NCI-H524 (cell line): ENCODE measurements around the gene TNS3.

Experiments
- DNase-seq, 2 experiments: peaks; one replicate each; lab custom pipeline; 2025; lab: John Stamatoyannopoulos, UW

Gene TNS3

DNA sequence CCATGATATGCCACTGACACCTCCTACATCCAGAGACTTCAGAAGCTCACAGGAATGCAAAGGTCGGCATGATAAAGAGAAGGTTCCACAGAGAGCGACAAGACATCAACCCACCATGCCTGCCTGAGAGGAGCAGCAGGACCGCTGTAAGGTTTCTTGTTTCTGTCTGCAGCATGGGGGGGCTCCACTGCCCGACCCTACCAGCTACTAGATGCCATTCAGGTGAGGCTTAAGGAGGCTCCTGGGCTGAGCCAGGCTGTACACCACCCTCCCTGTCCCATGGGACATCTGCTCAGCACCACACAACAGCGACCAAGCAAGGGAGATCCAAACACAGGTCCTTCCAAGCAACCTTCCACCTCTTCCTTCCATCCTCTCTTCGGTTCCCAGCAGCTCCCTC, 234.6 kb downstream of the TNS3 start:
- DNase-seq: no peak

- DNase-seq: no peak
Observed at GRCh38 chr7:47346377-47346914, 235.5 kb downstream of the TNS3 start.

GRCh38 chr7:47345857-47346298, 236.0 kb downstream of the TNS3 start:
- DNase-seq: no peak

DNA sequence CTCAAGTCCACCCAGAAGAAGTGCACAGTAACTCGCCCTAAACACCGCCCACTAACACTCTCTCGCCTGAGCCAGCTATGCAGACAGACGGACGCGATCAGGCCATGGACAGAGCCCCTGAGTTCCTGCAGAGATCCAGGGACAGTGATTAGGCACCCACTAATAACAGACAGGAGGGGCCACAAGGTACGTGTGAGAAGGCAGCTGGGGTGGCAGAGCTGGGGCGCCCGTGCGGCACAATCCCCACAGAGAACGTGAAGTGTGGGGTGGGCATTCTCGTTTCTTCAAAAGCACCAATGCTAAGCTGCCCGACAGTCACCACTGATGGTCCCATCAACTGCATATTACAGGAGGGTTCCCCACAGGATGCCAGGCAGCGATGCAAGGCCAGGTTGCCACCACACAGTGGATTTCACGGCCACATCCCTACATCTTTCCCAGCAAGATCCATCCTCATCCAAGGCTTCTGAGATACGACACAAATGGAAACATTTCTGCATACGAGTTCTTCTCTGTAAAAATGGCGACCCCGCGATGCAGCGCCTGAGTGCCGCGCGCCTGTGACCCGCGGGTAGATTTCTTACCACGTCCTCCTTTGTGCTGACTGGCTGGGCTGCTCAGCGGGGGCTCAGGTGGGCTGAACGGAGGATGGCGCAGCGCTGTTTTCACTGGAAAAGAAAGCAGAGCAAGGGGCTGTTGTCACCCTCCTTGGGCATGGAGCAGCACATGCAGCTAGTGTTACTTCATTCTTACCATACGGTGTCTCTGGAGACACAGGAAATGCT, 237.5 kb downstream of the TNS3 start:
- no peak for DNase-seq

- no peak for DNase-seq
Observed at GRCh38 chr7:47343061-47343455, 238.9 kb downstream of the TNS3 start.

- no peak for DNase-seq
Observed at GRCh38 chr7:47342296-47343060, 239.4 kb downstream of the TNS3 start.

- no peak for DNase-seq
Observed at GRCh38 chr7:47340517-47340916, 241.4 kb downstream of the TNS3 start.

- DNase-seq: no peak
Observed at GRCh38 chr7:47338026-47338425, 243.9 kb downstream of the TNS3 start.

DNA sequence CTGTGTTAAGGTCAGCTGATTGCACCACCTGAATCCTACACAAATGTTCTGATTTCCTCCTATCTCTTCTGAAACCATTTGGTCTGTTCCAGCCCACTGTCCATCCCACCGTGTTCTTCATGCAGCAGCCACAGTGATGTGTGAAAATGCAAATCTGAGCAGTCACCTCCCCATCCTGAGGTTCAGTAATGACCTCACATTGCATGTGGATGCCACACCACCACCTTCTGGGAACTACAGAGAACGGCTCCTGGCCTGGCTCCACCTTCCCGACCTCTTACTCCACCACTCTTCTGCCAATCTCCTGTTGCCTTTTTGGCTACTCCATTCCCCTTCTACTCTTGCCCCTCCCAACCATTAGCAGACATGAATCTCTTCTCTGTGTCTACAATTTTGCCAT, 244.4 kb downstream of the TNS3 start:
- DNase-seq: no peak

DNA sequence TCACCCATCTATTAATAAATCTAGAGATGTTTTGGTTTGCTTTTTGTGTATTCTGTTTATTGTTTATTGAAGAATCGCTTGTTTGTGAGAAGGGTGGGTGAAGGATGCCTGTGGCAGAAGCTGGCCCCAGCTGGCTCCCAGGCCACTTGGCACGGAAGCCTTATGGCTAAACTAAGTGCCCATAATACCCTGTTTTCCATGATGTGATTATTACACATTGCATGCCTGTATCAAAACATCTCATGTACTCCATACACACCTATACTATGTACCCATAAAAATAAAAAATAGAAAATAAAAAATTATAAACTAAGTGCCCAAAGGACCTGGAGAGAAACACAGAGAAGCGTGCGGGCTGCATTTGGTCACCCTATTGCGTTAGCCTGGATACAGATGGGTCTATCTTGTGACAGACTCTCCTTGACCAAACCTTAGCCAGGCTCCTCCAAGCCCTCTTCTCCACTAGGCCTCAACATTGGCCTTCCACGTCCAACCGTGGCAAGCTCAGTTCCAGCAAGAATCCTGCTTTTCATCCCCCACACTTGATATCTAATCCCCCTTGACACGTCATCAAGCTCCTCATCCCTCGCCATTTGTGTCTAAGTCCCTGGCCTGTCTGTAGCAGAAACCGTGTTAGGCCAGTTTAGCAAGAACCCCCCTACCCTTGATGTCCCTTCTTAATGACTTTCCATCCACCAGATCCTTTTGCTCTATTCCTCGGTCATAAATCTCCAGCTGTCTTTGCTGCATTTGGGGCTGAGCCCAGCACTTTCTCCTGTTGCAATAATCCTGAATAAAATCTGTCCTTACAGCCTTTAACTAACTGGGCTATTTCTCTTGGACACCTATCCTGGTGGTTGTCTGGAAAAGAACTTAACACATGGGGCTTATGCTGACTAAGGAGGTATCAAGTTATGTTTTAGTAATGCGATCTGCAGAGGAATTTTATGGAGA, 245.2 kb downstream of the TNS3 start:
- peak; percentile 46 to 80 for DNase-seq

DNA sequence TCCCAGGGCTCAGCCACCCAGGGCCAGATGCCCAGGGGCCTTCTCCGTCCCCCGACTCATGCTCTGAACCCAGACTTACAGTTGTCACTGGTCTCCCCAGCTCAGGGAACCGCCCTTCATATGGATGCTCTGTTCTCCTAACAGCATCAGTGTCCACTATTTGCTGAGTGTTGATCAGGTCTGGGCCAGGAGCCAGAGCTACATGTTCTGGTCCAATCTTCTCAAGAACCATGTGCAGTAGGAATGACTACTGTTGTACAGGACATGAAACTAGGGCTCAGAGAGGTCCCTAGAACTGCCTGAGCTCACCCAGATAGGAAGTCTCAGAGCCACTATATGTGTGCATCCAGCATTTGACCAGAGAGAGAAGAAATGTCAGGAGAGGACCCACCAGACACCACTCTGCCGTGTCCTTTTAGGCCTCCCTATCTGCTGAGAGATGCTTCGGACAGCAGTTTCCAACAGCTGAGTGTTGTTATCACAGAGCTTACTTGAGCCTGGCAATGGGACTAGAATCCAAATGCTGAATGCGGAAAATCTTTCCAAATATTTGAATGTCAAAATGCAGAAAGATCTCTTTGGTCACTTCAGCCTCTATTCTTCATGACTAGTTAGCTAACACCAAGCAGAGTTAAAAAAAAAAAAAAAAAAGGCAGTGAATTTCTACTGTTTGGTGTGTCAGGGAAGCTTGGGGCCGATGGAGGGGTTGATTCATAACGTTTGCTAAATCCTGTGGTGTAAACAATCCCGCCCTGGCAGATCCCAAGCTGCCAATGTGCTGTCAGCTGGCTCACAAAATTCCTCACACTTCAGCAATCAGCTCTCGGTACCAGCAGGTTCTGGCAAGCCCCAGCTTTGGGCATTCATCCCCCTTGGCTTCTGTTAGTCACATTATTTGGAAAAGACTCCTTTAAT, 246.1 kb downstream of the TNS3 start:
- DNase-seq: peak; percentile 46 to 56

- no peak for DNase-seq
Observed at GRCh38 chr7:47335071-47335470, 246.8 kb downstream of the TNS3 start.

GRCh38 chr7:47333959-47334358, 248.0 kb downstream of the TNS3 start:
- DNase-seq: no peak

GRCh38 chr7:47333554-47333887, 248.4 kb downstream of the TNS3 start:
- no peak for DNase-seq

GRCh38 chr7:47332681-47333553, 249.0 kb downstream of the TNS3 start:
- peak in 1 of 2 experiments; percentile 30 for DNase-seq

DNA sequence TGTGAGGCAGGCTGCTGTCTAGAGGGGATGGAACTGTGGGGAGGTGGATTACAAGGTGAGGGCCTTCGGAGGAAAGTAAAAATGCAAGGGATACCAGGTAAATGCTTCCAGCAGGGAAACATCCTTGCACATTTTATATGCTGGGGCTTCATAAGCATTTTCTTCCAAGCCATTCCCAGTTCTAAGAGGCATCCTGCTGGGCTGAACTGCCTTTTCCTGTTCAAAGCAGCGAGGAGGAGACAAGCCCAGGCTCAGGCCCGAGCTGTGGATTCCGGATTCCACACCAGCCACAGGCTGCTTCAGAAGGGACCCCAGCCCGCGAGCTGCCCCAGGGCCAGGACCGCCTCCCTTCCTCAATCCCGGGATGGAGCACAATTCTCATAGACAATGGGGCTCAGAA, 249.7 kb downstream of the TNS3 start:
- no peak for DNase-seq

DNA sequence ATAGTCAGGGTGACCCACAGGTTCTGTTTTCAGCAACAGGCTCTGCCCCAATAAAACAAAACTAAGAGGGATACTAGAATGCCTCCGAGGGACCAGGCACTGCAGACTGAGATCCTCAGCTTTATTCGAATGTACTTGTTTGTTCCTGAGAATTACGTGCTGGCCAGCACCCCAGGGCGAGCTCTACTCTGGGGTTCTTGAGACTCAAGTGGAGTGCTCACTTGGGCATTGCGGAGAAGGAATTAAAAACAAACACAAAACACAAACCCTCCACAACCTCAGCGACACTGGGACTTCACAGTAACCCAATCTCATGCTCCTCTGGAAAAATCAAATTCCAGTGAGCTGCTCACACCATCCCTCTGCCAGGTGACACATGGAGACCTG, 250.7 kb downstream of the TNS3 start:
- no peak for DNase-seq

DNA sequence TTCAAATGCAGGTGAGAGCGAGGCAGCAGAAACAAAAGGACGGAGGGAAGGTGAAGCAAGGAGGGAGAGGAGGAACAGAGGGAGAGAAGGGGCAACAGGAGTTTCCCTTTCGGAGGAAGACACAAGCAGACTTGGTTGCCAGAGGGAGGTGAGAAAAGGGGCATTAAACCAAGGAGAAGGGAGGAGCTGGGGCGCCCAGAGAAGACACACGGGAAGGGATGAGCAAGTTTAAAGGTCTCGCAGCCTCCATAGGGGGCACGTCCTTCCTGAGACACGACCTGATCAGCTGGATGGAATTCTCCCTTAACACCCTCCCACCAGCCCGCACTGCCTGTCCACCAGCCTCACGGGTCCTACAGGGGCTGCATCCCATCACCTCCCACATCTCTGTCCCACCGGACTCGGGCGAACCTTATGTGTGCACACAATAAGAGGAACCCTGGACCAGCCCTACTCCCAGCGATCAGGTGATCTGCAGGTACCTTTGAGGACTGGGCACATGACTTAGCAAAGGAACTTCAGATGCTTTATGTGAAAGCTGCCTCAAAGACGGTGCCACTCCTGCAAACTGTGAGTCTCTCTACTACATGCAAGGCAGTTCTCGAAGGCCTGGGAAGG, 251.2 kb downstream of the TNS3 start:
- no peak for DNase-seq

DNA sequence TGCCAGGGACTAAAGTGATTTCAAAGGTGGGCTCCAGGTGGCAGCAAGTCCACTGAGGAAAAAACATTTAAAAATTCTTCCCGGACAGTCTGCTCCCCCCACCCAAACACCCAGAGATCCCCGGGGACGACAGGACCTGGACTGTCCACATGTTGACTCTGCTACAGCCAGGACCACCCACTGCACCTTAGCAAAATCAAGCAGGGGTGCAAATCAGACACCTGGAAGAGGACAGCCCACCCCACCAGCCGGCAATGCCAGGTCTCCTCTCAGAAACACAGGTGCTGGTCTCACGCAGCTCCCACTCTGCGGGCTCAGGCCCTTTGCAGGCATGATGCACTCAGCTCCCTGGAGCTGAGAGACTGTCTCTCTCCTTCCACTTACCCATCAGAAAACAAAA, 251.9 kb downstream of the TNS3 start:
- DNase-seq: no peak
